Measurements from ENCODE around the gene MAMSTR. TPM values are rescaled to one million over a fixed set of nuclear protein-coding genes. Genes with fewer than 3 reads are reported as not detected.

Gene MAMSTR
- total and polyA plus RNA-seq, 10 of the 15 experiments (the other 5 are each of a cell fraction or from before 2014, with no cell fraction given): 0.04 to 0.73 (median 0.31) TPM; not detected in 1

DNA sequence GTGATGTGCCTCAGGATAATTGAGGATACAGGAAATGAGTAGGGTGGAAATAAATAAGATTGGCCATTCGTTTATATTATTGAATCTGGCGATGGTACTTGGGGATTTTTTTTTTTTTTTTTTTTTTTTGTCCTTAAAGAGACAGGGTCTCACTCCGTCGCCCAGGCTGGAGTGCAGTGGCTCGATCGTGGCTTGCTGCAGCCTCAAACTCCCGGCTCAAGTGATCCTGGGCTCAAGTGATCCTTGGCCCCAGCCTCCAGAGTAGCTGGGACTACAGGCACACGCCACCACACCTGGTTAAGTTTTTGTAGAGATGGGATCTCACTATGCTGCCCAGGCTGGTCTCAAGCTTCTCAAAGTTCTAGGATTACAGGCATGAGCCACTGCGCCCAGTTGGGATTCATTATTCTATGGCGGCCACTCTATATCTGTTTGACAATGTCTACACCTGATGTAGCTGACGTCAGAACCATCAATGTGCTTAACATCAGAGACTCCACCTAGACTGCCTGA is 2.7 kb upstream of the MAMSTR start (continued):
- TF ChIP-seq, protein P1, sequence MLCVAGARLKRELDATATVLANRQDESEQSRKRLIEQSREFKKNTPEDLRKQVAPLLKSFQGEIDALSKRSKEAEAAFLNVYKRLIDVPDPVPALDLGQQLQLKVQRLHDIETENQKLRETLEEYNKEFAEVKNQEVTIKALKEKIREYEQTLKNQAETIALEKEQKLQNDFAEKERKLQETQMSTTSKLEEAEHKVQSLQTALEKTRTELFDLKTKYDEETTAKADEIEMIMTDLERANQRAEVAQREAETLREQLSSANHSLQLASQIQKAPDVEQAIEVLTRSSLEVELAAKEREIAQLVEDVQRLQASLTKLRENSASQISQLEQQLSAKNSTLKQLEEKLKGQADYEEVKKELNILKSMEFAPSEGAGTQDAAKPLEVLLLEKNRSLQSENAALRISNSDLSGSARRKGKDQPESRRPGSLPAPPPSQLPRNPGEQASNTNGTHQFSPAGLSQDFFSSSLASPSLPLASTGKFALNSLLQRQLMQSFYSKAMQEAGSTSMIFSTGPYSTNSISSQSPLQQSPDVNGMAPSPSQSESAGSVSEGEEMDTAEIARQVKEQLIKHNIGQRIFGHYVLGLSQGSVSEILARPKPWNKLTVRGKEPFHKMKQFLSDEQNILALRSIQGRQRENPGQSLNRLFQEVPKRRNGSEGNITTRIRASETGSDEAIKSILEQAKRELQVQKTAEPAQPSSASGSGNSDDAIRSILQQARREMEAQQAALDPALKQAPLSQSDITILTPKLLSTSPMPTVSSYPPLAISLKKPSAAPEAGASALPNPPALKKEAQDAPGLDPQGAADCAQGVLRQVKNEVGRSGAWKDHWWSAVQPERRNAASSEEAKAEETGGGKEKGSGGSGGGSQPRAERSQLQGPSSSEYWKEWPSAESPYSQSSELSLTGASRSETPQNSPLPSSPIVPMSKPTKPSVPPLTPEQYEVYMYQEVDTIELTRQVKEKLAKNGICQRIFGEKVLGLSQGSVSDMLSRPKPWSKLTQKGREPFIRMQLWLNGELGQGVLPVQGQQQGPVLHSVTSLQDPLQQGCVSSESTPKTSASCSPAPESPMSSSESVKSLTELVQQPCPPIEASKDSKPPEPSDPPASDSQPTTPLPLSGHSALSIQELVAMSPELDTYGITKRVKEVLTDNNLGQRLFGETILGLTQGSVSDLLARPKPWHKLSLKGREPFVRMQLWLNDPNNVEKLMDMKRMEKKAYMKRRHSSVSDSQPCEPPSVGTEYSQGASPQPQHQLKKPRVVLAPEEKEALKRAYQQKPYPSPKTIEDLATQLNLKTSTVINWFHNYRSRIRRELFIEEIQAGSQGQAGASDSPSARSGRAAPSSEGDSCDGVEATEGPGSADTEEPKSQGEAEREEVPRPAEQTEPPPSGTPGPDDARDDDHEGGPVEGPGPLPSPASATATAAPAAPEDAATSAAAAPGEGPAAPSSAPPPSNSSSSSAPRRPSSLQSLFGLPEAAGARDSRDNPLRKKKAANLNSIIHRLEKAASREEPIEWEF (IDR thresholded peaks at IDR 0.05; ENCODE audit: insufficient replicate concordance, low read depth, low read length): no peak

DNA sequence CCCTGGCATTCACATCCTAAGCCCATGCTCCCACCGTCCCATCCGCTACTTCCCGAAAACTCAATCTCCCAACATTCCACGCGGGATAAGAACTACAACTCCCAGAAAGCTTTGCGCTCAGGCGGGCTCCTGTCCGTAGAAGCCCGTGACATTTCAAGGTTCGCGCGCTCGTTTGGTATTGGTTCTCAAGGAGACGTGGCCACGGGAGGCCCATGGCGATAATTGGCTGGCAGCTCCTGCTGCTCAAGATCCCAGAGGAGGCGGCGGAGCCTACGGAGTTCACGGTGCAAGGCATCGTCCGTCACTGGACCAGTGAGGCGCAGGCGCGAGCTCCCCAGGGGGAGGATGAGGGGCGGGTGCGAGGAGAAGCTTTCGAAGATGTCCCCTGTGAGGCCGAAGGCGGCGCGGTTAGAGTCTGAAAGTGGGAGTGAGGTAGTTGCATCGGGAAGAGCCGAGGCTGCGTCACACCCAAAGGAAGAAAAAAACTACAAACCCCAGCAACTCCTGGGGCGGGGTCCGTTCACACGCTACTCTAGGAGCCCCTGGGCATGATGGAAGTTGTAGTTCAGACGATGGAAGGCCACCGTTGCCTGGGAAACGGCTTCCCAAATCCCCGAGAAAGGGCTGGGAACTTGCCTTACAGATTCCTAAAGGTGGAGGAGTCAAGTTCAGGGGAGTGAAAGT is 1.2 kb upstream of the MAMSTR start:
- H2AFZ ChIP-seq (ENCODE audit: control insufficient read depth, low read depth, low read length): peak overlapping the region; percentile 98
- H3K4me3 ChIP-seq: peak overlapping the region; percentile 59
- H3K9ac ChIP-seq (ENCODE audit: control insufficient read depth, insufficient read depth, low read length): peak overlapping the region; percentile 55; the same call in 1 of the 2 replicates
- FAIRE-seq (peak; percentile 100), ATAC-seq (peak; percentile 99), DNase-seq (ENCODE audit: low read depth, low spot score) (peak; percentile 90)
- H3K27ac ChIP-seq (ENCODE audit: control insufficient read depth, insufficient read depth): peak overlapping the region; percentile 75
- BruUV-seq (replicated peaks): no TSS peak
- intact Hi-C loops (cut with micrococcal nuclease; ENCODE audit: unreplicated experiment): no loop called here
- CTCF ChIA-PET: interaction anchor here (0.7 to 2.7 kb wide), 4 partner anchors 40 to 273 kb away, joined by 3 to 11 read pairs (median 4); partner anchors contain the start of genes CA11 and RUVBL2
- POLR2A ChIA-PET: interaction anchor here (0.5 to 1.0 kb wide), 4 partner anchors 52 to 160 kb away, joined by 3 to 6 read pairs (median 4); no protein-coding TSS in a partner anchor
- under 1% methylated on average over 42 of the region's 42 CpGs for WGBS (ENCODE audit: insufficient coverage, insufficient replicate concordance, low lambda C conversion rate, missing lambda C conversion rate)
- no peaks in the 10 kb centered on the region for H3K9me3 ChIP-seq (replicated peaks; ENCODE audit: control insufficient read depth, insufficient read depth, low read length)
- no peaks in the 10 kb centered on the region for H3K27me3 ChIP-seq (replicated peaks in 1 of 2; ENCODE audit: control insufficient read depth in 2 of 2, insufficient read depth in 2 of 2, low read length in 1 of 2)
- SMC1A ChIA-PET (ENCODE audit: uncharacterized antibody, unreplicated experiment): interaction anchor here (0.8 to 1.3 kb wide), 4 partner anchors 18 to 273 kb away, joined by 3 to 4 read pairs (median 3); partner anchors contain the start of gene RUVBL2
- no peaks in the 10 kb centered on the region for H3K36me3 ChIP-seq (ENCODE audit: control insufficient read depth in 2 of 2, insufficient read depth in 2 of 2, low read length in 1 of 2)
- RAD21 ChIA-PET (ENCODE audit: unreplicated experiment): interaction anchor here (1.0 kb wide), 1 partner anchor 75 kb away, joined by 10 read pairs; the partner anchor contains the start of gene CA11
- H3K79me2 ChIP-seq (ENCODE audit: control insufficient read depth, insufficient read depth, low read length): no peaks in the 10 kb centered on the region
- H3K4me2 ChIP-seq (ENCODE audit: control insufficient read depth, insufficient read depth): peak overlapping the region; percentile 86
- H3K4me1 ChIP-seq (ENCODE audit: control insufficient read depth, insufficient read depth, low read length): peaks cover 4% of the 10 kb centered on the region
- in situ Hi-C loops (cut with MboI): no loop called here
- H4K20me1 ChIP-seq (ENCODE audit: control insufficient read depth, insufficient read depth): no peaks in the 10 kb centered on the region
- TF ChIP-seq, protein P2, sequence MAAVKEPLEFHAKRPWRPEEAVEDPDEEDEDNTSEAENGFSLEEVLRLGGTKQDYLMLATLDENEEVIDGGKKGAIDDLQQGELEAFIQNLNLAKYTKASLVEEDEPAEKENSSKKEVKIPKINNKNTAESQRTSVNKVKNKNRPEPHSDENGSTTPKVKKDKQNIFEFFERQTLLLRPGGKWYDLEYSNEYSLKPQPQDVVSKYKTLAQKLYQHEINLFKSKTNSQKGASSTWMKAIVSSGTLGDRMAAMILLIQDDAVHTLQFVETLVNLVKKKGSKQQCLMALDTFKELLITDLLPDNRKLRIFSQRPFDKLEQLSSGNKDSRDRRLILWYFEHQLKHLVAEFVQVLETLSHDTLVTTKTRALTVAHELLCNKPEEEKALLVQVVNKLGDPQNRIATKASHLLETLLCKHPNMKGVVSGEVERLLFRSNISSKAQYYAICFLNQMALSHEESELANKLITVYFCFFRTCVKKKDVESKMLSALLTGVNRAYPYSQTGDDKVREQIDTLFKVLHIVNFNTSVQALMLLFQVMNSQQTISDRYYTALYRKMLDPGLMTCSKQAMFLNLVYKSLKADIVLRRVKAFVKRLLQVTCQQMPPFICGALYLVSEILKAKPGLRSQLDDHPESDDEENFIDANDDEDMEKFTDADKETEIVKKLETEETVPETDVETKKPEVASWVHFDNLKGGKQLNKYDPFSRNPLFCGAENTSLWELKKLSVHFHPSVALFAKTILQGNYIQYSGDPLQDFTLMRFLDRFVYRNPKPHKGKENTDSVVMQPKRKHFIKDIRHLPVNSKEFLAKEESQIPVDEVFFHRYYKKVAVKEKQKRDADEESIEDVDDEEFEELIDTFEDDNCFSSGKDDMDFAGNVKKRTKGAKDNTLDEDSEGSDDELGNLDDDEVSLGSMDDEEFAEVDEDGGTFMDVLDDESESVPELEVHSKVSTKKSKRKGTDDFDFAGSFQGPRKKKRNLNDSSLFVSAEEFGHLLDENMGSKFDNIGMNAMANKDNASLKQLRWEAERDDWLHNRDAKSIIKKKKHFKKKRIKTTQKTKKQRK (IDR thresholded peaks at IDR 0.05; ENCODE audit: low read depth, low read length): no peak
- TF ChIP-seq TAF1 (IDR thresholded peaks at IDR 0.05; ENCODE audit: borderline replicate concordance, low read depth, low read length) (peak; percentile 28; the same call in 1 of the 2 replicates), EZH2 (IDR thresholded peaks at IDR 0.05; ENCODE audit: borderline replicate concordance, control insufficient read depth, low read depth, low read length) (no peak), RFX5 (IDR thresholded peaks at IDR 0.05; ENCODE audit: low read depth, low read length) (peak; percentile 52; the same call in 1 of the 2 replicates)
- TF ChIP-seq, protein P3, sequence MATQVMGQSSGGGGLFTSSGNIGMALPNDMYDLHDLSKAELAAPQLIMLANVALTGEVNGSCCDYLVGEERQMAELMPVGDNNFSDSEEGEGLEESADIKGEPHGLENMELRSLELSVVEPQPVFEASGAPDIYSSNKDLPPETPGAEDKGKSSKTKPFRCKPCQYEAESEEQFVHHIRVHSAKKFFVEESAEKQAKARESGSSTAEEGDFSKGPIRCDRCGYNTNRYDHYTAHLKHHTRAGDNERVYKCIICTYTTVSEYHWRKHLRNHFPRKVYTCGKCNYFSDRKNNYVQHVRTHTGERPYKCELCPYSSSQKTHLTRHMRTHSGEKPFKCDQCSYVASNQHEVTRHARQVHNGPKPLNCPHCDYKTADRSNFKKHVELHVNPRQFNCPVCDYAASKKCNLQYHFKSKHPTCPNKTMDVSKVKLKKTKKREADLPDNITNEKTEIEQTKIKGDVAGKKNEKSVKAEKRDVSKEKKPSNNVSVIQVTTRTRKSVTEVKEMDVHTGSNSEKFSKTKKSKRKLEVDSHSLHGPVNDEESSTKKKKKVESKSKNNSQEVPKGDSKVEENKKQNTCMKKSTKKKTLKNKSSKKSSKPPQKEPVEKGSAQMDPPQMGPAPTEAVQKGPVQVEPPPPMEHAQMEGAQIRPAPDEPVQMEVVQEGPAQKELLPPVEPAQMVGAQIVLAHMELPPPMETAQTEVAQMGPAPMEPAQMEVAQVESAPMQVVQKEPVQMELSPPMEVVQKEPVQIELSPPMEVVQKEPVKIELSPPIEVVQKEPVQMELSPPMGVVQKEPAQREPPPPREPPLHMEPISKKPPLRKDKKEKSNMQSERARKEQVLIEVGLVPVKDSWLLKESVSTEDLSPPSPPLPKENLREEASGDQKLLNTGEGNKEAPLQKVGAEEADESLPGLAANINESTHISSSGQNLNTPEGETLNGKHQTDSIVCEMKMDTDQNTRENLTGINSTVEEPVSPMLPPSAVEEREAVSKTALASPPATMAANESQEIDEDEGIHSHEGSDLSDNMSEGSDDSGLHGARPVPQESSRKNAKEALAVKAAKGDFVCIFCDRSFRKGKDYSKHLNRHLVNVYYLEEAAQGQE (IDR thresholded peaks at IDR 0.05; ENCODE audit: low read depth, low read length): no peak
